WTC11 (cell line): ENCODE data around the gene ARL4C.

ENCODE experiments used
- NFYB ChIP-seq: sonication (generic); formaldehyde crosslinking; conservative IDR thresholded peaks from 2 replicates; pipeline ENCODE4 v1.8.0; 2022; ENCODE audit warnings: low read depth, missing genetic modification reagents
- TCF7 ChIP-seq: sonication (generic); formaldehyde crosslinking; IDR thresholded peaks from 2 replicates; pipeline ENCODE4 v1.8.0; 2022; ENCODE audit warnings: mild to moderate bottlenecking, low read depth, missing genetic modification reagents, moderate library complexity
- ZNF121 ChIP-seq: sonication (generic); formaldehyde crosslinking; IDR thresholded peaks from 2 replicates; pipeline ENCODE4 v1.8.0; 2023; ENCODE audit warnings: missing genetic modification reagents
- ZNF423 ChIP-seq: fragments of 250-450 bp; sonication (Bioruptor Pico); IDR thresholded peaks from 2 replicates; pipeline ENCODE4 v2.1.2; 2022; ENCODE audit warnings: mild to moderate bottlenecking, moderate library complexity
- TF ChIP-seq, protein P1 (sequence below): fragments of 200-600 bp; IDR thresholded peaks from 2 replicates; pipeline ENCODE4 v1.8.0; 2022; ENCODE audit warnings: antibody characterized with exemption
- TF ChIP-seq, protein P2 (sequence below): sonication (generic); formaldehyde crosslinking; IDR thresholded peaks from 2 replicates; pipeline ENCODE4 v1.8.1; 2023; ENCODE audit warnings: mild to moderate bottlenecking, missing genetic modification reagents, moderate library complexity
- TF ChIP-seq, protein P3 (sequence below): sonication (generic); formaldehyde crosslinking; IDR thresholded peaks from 2 replicates; pipeline ENCODE4 v1.8.1; 2023; ENCODE audit warnings: mild to moderate bottlenecking, moderate library complexity, missing genetic modification reagents
- TF ChIP-seq, protein P4 (sequence below): sonication (generic); formaldehyde crosslinking; conservative IDR thresholded peaks from 2 replicates; pipeline ENCODE4 v1.8.1; 2022; ENCODE audit warnings: mild to moderate bottlenecking, missing genetic modification reagents
- TF ChIP-seq, protein P5 (sequence below): sonication (generic); formaldehyde crosslinking; IDR thresholded peaks from 2 replicates; pipeline ENCODE4 v1.8.1; 2022; ENCODE audit warnings: low read depth, missing genetic modification reagents, borderline replicate concordance

DNA sequence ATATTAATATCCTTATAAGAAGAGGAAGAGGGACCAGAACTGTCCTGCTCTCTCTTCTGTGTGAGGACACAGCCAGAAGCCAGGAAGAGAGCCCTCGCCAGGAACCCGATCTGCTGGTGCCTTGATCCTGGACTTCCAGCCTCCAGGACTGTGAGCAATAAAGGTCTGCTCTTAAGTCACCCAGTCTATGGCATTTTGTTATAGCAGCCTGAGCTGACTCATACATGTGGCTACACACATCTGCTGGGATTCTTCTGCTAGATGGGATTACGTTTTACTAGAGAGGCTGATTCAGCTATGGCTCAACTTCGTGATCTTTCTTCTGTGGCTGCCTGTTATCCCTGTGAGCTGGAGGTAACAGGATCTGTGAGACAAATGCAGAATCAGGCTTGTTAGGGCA, 29.6 kb downstream of the ARL4C start:
- TF ChIP-seq NFYB, result no peak
- TF ChIP-seq, protein P1, sequence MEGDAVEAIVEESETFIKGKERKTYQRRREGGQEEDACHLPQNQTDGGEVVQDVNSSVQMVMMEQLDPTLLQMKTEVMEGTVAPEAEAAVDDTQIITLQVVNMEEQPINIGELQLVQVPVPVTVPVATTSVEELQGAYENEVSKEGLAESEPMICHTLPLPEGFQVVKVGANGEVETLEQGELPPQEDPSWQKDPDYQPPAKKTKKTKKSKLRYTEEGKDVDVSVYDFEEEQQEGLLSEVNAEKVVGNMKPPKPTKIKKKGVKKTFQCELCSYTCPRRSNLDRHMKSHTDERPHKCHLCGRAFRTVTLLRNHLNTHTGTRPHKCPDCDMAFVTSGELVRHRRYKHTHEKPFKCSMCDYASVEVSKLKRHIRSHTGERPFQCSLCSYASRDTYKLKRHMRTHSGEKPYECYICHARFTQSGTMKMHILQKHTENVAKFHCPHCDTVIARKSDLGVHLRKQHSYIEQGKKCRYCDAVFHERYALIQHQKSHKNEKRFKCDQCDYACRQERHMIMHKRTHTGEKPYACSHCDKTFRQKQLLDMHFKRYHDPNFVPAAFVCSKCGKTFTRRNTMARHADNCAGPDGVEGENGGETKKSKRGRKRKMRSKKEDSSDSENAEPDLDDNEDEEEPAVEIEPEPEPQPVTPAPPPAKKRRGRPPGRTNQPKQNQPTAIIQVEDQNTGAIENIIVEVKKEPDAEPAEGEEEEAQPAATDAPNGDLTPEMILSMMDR, result no peak
- TF ChIP-seq ZNF423, result no peak
- TF ChIP-seq, protein P2, sequence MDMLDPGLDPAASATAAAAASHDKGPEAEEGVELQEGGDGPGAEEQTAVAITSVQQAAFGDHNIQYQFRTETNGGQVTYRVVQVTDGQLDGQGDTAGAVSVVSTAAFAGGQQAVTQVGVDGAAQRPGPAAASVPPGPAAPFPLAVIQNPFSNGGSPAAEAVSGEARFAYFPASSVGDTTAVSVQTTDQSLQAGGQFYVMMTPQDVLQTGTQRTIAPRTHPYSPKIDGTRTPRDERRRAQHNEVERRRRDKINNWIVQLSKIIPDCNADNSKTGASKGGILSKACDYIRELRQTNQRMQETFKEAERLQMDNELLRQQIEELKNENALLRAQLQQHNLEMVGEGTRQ (CRISPR knock-in tag), result no peak
- no peak for TF ChIP-seq ZNF121 (CRISPR knock-in tag)
- TF ChIP-seq, protein P3, sequence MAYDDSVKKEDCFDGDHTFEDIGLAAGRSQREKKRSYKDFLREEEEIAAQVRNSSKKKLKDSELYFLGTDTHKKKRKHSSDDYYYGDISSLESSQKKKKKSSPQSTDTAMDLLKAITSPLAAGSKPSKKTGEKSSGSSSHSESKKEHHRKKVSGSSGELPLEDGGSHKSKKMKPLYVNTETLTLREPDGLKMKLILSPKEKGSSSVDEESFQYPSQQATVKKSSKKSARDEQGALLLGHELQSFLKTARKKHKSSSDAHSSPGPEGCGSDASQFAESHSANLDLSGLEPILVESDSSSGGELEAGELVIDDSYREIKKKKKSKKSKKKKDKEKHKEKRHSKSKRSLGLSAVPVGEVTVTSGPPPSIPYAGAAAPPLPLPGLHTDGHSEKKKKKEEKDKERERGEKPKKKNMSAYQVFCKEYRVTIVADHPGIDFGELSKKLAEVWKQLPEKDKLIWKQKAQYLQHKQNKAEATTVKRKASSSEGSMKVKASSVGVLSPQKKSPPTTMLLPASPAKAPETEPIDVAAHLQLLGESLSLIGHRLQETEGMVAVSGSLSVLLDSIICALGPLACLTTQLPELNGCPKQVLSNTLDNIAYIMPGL (CRISPR knock-in tag), result no peak
- no peak for TF ChIP-seq TCF7 (CRISPR knock-in tag)
- TF ChIP-seq, protein P4, sequence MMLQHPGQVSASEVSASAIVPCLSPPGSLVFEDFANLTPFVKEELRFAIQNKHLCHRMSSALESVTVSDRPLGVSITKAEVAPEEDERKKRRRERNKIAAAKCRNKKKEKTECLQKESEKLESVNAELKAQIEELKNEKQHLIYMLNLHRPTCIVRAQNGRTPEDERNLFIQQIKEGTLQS (CRISPR knock-in tag), result no peak
- TF ChIP-seq, protein P5, sequence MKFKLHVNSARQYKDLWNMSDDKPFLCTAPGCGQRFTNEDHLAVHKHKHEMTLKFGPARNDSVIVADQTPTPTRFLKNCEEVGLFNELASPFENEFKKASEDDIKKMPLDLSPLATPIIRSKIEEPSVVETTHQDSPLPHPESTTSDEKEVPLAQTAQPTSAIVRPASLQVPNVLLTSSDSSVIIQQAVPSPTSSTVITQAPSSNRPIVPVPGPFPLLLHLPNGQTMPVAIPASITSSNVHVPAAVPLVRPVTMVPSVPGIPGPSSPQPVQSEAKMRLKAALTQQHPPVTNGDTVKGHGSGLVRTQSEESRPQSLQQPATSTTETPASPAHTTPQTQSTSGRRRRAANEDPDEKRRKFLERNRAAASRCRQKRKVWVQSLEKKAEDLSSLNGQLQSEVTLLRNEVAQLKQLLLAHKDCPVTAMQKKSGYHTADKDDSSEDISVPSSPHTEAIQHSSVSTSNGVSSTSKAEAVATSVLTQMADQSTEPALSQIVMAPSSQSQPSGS, result no peak
